Measurements from ENCODE around the gene OXCT1. TPM values are rescaled to one million over a fixed set of nuclear protein-coding genes. Genes with fewer than 3 reads are reported as not detected.

OXCT1 gene
- polyA plus RNA-seq, 2 of the 4 experiments (the other 2 are of a cell fraction), result 2.6 to 3.0 TPM

GRCh38 chr5:41754857-41755256 lies 115.4 kb downstream of the OXCT1 start:
- FAIRE-seq, result no peak
- WGBS (ENCODE audit: missing lambda C conversion rate), result 34% methylated on average over 2 of the region's 2 CpGs
- Histone ChIP-seq H3K9me3 (no peaks in the 10 kb centered on the region), H3K27ac (no peak overlapping the region), H3K4me1 (no peaks in the 10 kb centered on the region), H3K4me2 (no peak overlapping the region), H3K4me3 (no peak overlapping the region)
- DNase-seq (ENCODE audit: low read depth in 1 of 2, low spot score in 1 of 2), result no peak
- ChIA-PET CTCF (interaction anchor here (0.6 to 5.0 kb wide), 7 partner anchors 9 to 89 kb away, joined by 3 to 42 read pairs (median 4); no protein-coding TSS in a partner anchor), POLR2A (no interaction called here)
- ATAC-seq, result peak in 1 of 2 experiments; percentile 53; a peak in 1 of 6 replicates
- peak; percentile 39; the same call in 2 of the 3 replicates for TF ChIP-seq CTCF (IDR thresholded peaks at IDR 0.05)
- TF ChIP-seq RFX5 (IDR thresholded peaks at IDR 0.05), result no peak
- TF ChIP-seq CHD4 (IDR thresholded peaks at IDR 0.05; ENCODE audit: borderline replicate concordance), result no peak
- peak; percentile 24 to 27; a peak in 2 of 5 replicates for TF ChIP-seq RAD21 (conservative IDR thresholded peaks at IDR 0.05 in 1 of 2, IDR thresholded peaks at IDR 0.05 in 1 of 2)
- peak; percentile 42; the same call in 2 of the 3 replicates for TF ChIP-seq SMC3 (IDR thresholded peaks at IDR 0.05)
- no peak for TF ChIP-seq MYC (IDR thresholded peaks at IDR 0.05; ENCODE audit: borderline replicate concordance, low read length)
- TF ChIP-seq NFE2L2 (conservative IDR thresholded peaks at IDR 0.05; ENCODE audit: low read length), result no peak
- TF ChIP-seq TP53 (CRISPR knock-in tag; IDR thresholded peaks at IDR 0.05), result no peak
- TF ChIP-seq KDM5A (IDR thresholded peaks at IDR 0.05), result no peak

GRCh38 chr5:41751867-41752266 lies 118.4 kb downstream of the OXCT1 start:
- CTCF ChIA-PET, result interaction anchor here (5.0 kb wide), 1 partner anchor 92 kb away, joined by 42 read pairs; no protein-coding TSS in a partner anchor

More at GRCh38 chr5:41751867-41752266, 118.4 kb downstream of the OXCT1 start:
- DNase-seq (ENCODE audit: low read depth in 1 of 2, low spot score in 1 of 2), result no peak
- POLR2A ChIA-PET, result no interaction called here
- Histone ChIP-seq H3K9me3 (no peaks in the 10 kb centered on the region), H3K4me2 (no peak overlapping the region), H3K27ac (no peak overlapping the region), H3K4me3 (no peak overlapping the region), H3K4me1 (no peaks in the 10 kb centered on the region)
- ATAC-seq, result no peak
- no peak for TF ChIP-seq CTCF (IDR thresholded peaks at IDR 0.05)
- no peak for TF ChIP-seq KDM5A (IDR thresholded peaks at IDR 0.05)
- no peak for TF ChIP-seq ZNF302 (CRISPR knock-in tag; IDR thresholded peaks at IDR 0.05)
- TF ChIP-seq ESRRA (IDR thresholded peaks at IDR 0.05; ENCODE audit: borderline replicate concordance, low read length), result no peak
- TF ChIP-seq TP53 (CRISPR knock-in tag; IDR thresholded peaks at IDR 0.05), result no peak
- TF ChIP-seq KDM1A (IDR thresholded peaks at IDR 0.05; ENCODE audit: low read depth), result no peak
- no peak for TF ChIP-seq BCL3 (IDR thresholded peaks at IDR 0.05)
- no peak for TF ChIP-seq HOXA7 (CRISPR knock-in tag; IDR thresholded peaks at IDR 0.05)
- TF ChIP-seq REST (IDR thresholded peaks at IDR 0.05), result no peak
- no peak for TF ChIP-seq RAD21 (conservative IDR thresholded peaks at IDR 0.05 in 1 of 2, IDR thresholded peaks at IDR 0.05 in 1 of 2)
- no peak for TF ChIP-seq PBX3 (IDR thresholded peaks at IDR 0.05)
- no peak for TF ChIP-seq ZSCAN20 (CRISPR knock-in tag; IDR thresholded peaks at IDR 0.05)
- TF ChIP-seq EHMT2 (IDR thresholded peaks at IDR 0.05; ENCODE audit: low read depth), result no peak
- no peak for TF ChIP-seq ELK1 (IDR thresholded peaks at IDR 0.05; ENCODE audit: low read depth, low read length)
- TF ChIP-seq CHD4 (IDR thresholded peaks at IDR 0.05; ENCODE audit: borderline replicate concordance), result no peak
- no peak for TF ChIP-seq CHD2 (IDR thresholded peaks at IDR 0.05; ENCODE audit: low read length, partially characterized antibody)
- no peak for FAIRE-seq
